HAP-1 (cell line): Measurements from ENCODE around the gene LDHB.

Experiments used
- DNase-seq, 2 experiments: peaks; one replicate each; pipeline ENCODE4 v3.0.0-alpha.2; 2016 to 2020; ENCODE audit warnings: low spot score in 2 of 2
- H3K27me3 ChIP-seq: fragments of 250-450 bp; sonication (Bioruptor Pico); 2 replicates; pipeline ENCODE4 v1.5.1; 2020; ENCODE audit warnings: low read depth, mild to moderate bottlenecking, moderate library complexity
- H3K36me3 ChIP-seq: fragments of 250-450 bp; sonication (Bioruptor Pico); replicated peaks from 2 replicates; pipeline ENCODE4 v1.5.1; 2020; ENCODE audit warnings: mild to moderate bottlenecking
- H3K4me1 ChIP-seq: fragments of 250-450 bp; sonication (Bioruptor Pico); 2 replicates; pipeline ENCODE4 v1.5.1; 2020; ENCODE audit warnings: mild to moderate bottlenecking
- H3K4me3 ChIP-seq: fragments of 250-450 bp; sonication (Bioruptor Pico); 2 replicates; pipeline ENCODE4 v1.5.1; 2020; ENCODE audit warnings: mild to moderate bottlenecking, moderate library complexity
- H3K9me3 ChIP-seq: fragments of 250-450 bp; sonication (Bioruptor Pico); 2 replicates; pipeline ENCODE4 v1.5.1; 2020; ENCODE audit warnings: mild to moderate bottlenecking, moderate library complexity
- in situ Hi-C: fragments of 300-500 bp; cut with MboI; formaldehyde crosslinking; loops from 3 replicates; pipeline ENCODE4 v1.14.3; 2020; ENCODE audit warnings: low sequenced_read_pairs, inconsistent platforms, mixed read lengths

LDHB gene

DNA sequence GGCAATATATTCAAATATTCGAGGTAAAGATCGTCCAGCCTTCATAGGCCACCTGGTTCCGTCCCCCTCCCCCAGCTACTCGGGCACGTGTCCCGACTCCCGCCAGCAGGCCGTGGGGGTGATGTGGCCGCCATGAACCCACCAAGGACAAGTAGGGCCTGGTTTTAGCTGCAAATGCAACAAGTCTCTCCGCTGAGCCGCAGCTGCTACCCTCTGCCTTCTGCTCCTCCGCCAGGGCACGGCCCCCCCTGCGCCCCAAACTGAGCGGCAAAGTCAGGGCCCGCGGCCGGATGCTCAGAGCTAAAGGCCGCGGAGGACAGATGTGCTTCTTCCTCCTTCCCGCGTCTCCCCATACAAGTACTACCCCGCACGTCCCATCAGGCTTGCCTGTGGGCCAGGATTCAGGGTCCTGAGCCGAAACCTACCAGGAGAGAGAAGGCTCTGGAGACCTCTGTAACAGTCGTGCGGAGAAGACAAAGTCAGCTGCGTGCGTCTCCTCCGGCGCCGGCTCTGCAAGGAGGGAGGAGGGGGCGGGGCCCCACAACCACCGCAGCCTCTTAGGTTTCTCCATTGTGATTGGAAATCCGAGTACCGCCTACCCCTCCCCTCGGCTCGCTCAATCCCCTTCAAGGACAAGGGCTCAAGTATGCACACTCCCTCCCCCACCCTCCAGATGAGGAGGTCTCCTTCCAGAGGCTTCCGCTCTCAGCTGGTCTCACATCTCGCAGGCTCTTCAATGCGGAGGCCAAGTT is at the start of gene LDHB:
LDHB (minus strand) TSS at position 517 of the 752 bp plus-strand sequence. CDS start 3,171 bp downstream, outside the sequence.
- peaks cover 21% of the 10 kb centered on the region for H3K4me1 ChIP-seq
- peaks cover 40% of the 10 kb centered on the region for H3K36me3 ChIP-seq
- peak within 1 kb of the TSS; percentile 80 for H3K4me3 ChIP-seq
- peak; percentile 95 to 97 for DNase-seq
- peaks cover 8% of the 10 kb centered on the region; the same call in 1 of the 2 replicates for H3K27me3 ChIP-seq
- no peaks in the 10 kb centered on the region for H3K9me3 ChIP-seq
- in situ Hi-C loops, result loop anchor here (10.0 to 25.0 kb wide), 2 partner anchors 153 to 980 kb away; partner anchors contain the start of genes ETNK1, GOLT1B and RECQL

DNA sequence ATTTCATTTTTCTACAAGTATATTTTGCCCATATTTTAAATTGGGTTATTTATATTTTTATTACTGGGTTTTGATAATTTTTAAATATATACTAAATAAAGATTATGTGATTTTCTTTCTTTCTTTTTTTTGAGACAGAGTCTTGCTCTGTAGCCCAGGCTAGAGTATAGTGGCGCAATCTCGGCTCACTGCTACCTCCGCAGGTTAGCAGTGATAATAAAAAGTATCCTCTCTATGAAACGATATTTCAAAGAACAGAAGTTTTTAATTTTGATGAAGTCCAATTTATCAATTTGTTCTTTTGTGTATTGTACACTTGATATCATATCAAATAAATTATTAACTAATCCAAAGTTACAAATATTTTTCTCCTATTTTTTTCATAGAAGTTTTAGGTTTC is 47.2 kb upstream of the LDHB start:
- H3K27me3 ChIP-seq, result peaks cover 8% of the 10 kb centered on the region
- no peak for DNase-seq
- no peaks in the 10 kb centered on the region for H3K36me3 ChIP-seq
- H3K4me3 ChIP-seq, result no peak overlapping the region
- in situ Hi-C loops, result loop anchor here (25.0 kb wide), 1 partner anchor 307 kb away; no protein-coding TSS in a partner anchor
- no peaks in the 10 kb centered on the region for H3K4me1 ChIP-seq
- no peaks in the 10 kb centered on the region for H3K9me3 ChIP-seq

DNA sequence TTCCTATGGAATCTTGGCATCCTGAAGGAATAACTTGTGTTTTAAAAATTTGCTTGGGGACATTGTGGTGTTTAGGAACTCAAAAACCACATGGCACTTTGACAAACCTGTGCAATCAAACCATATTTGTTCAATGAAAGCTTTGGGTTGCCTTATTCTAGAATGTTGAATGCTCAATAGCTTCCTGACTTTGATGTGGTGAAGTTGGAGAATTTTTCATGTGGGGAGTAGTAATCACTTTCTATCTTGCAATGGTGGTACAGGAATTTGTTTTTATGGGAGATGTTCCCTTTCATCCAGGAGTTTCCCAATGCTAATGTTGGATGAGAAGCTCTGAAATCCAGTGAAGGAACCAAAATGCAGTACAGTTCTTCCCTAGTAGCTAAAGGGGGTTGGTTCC is 42.2 kb upstream of the LDHB start:
- no peaks in the 10 kb centered on the region for H3K9me3 ChIP-seq
- in situ Hi-C loops, result loop anchor here (25.0 kb wide), 3 partner anchors 312 to 737 kb away; no protein-coding TSS in a partner anchor
- peaks cover 9% of the 10 kb centered on the region for H3K27me3 ChIP-seq
- DNase-seq, result no peak
- no peaks in the 10 kb centered on the region for H3K36me3 ChIP-seq
- no peak overlapping the region for H3K4me3 ChIP-seq
- H3K4me1 ChIP-seq, result no peaks in the 10 kb centered on the region

- DNase-seq, result no peak
- in situ Hi-C loops, result loop anchor here (25.0 kb wide), 2 partner anchors 386 to 739 kb away; no protein-coding TSS in a partner anchor
These were observed 40.4 kb upstream of the LDHB start for GRCh38 chr12:21697904-21698630.

GRCh38 chr12:21696625-21697024 is 39.0 kb upstream of the LDHB start:
- H3K27me3 ChIP-seq, result peaks cover 9% of the 10 kb centered on the region
- no peaks in the 10 kb centered on the region for H3K9me3 ChIP-seq
- in situ Hi-C loops, result loop anchor here (25.0 kb wide), 2 partner anchors 384 to 741 kb away; no protein-coding TSS in a partner anchor
- no peak overlapping the region for H3K4me3 ChIP-seq
- no peaks in the 10 kb centered on the region for H3K4me1 ChIP-seq
- H3K36me3 ChIP-seq, result no peaks in the 10 kb centered on the region
- DNase-seq, result no peak

More at GRCh38 chr12:21697904-21698630, 40.4 kb upstream of the LDHB start:
- peaks cover 9% of the 10 kb centered on the region for H3K27me3 ChIP-seq
- H3K36me3 ChIP-seq, result no peaks in the 10 kb centered on the region
- H3K9me3 ChIP-seq, result no peaks in the 10 kb centered on the region
- H3K4me3 ChIP-seq, result no peak overlapping the region
- H3K4me1 ChIP-seq, result no peaks in the 10 kb centered on the region

DNA sequence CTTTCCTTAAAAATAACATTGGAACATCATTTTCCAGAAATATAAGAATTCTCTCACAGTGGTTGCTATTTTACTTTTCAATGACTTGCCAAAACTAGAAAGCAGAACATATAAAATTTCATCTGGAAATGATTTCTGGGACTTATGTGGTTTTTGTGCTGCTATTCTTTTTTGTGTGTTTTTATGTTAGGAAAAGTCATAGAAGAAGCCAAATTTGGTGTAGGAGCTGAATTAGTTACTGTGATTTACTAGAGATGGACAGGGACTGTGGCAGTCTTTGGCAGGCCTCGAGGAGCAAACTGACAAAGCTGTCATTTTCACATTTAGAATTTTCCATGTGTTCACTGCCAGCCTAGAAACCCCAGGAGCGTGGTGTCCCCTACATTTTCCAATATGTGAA is 38.3 kb upstream of the LDHB start:
- Histone ChIP-seq H3K27me3 (peaks cover 7% of the 10 kb centered on the region), H3K9me3 (no peaks in the 10 kb centered on the region), H3K4me1 (no peaks in the 10 kb centered on the region), H3K36me3 (no peaks in the 10 kb centered on the region), H3K4me3 (no peak overlapping the region)
- DNase-seq, result no peak
- in situ Hi-C loops, result loop anchor here (25.0 kb wide), 2 partner anchors 384 to 741 kb away; no protein-coding TSS in a partner anchor

- peaks cover 4% of the 10 kb centered on the region for H3K27me3 ChIP-seq
- no peaks in the 10 kb centered on the region for H3K36me3 ChIP-seq
- no peaks in the 10 kb centered on the region for H3K9me3 ChIP-seq
- no peaks in the 10 kb centered on the region for H3K4me1 ChIP-seq
- H3K4me3 ChIP-seq, result no peak overlapping the region
- DNase-seq, result no peak
- in situ Hi-C loops, result loop anchor here (25.0 kb wide), 2 partner anchors 382 to 743 kb away; no protein-coding TSS in a partner anchor
These were observed 37.0 kb upstream of the LDHB start for GRCh38 chr12:21694660-21695059.

- no peaks in the 10 kb centered on the region for H3K9me3 ChIP-seq
- H3K4me3 ChIP-seq, result no peak overlapping the region
- H3K27me3 ChIP-seq, result no peaks in the 10 kb centered on the region
- H3K36me3 ChIP-seq, result no peaks in the 10 kb centered on the region
- DNase-seq, result no peak
- in situ Hi-C loops, result loop anchor here (25.0 kb wide), 2 partner anchors 379 to 746 kb away; no protein-coding TSS in a partner anchor
- H3K4me1 ChIP-seq, result no peaks in the 10 kb centered on the region
These were observed 33.9 kb upstream of the LDHB start for GRCh38 chr12:21691515-21691914.

DNA sequence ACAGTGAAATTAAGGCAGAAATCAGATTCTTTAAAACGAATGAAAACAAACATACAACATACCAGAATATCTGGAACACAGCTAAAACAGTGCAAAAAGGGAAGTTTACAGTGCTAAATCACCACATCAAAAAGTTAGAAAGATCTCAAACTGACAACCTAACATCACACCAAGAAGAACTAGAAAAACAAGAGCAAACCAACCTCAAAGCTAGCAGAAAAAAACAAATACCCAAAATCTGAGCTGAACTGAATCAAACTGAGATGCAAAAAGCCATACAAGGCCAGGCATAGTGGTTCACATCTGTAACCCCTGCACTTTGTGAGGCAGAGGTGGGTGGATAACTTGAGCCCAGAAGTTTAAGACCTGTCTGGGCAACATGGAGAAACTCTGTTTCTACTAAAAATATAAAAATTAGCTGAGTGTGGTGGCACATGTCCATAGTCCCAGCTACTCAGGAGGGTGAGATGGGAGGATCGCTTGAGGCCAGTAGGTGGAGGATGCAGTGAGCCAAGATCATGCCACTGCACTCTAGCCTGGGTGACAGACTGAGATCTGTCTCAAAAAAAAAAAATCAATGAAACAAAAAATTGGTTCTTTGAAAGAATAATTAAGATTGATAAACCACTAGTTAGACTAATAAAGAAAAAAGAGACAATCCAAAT is 33.2 kb upstream of the LDHB start:
- H3K27me3 ChIP-seq, result no peaks in the 10 kb centered on the region
- in situ Hi-C loops, result loop anchor here (25.0 kb wide), 2 partner anchors 379 to 746 kb away; no protein-coding TSS in a partner anchor
- no peaks in the 10 kb centered on the region for H3K36me3 ChIP-seq
- no peak for DNase-seq
- H3K4me1 ChIP-seq, result no peaks in the 10 kb centered on the region
- no peak overlapping the region for H3K4me3 ChIP-seq
- no peaks in the 10 kb centered on the region for H3K9me3 ChIP-seq

- no peaks in the 10 kb centered on the region for H3K9me3 ChIP-seq
- H3K36me3 ChIP-seq, result no peaks in the 10 kb centered on the region
- no peaks in the 10 kb centered on the region for H3K4me1 ChIP-seq
- no peak for DNase-seq
- 0 out of 2 replicates have a peak, but pooled peaks cover 7% of the 10 kb centered on the region for H3K27me3 ChIP-seq
- in situ Hi-C loops, result loop anchor here (25.0 kb wide), 2 partner anchors 371 to 754 kb away; no protein-coding TSS in a partner anchor
- no peak overlapping the region for H3K4me3 ChIP-seq
These were observed 25.5 kb upstream of the LDHB start for GRCh38 chr12:21683115-21683514.

GRCh38 chr12:21678959-21679358 is 21.3 kb upstream of the LDHB start:
- no peak for DNase-seq
- Histone ChIP-seq H3K27me3 (peaks cover 14% of the 10 kb centered on the region; the same call in 1 of the 2 replicates), H3K4me3 (no peak overlapping the region), H3K9me3 (no peaks in the 10 kb centered on the region), H3K4me1 (no peaks in the 10 kb centered on the region), H3K36me3 (no peaks in the 10 kb centered on the region)
- in situ Hi-C loops, result loop anchor here (25.0 kb wide), 2 partner anchors 367 to 758 kb away; no protein-coding TSS in a partner anchor

DNA sequence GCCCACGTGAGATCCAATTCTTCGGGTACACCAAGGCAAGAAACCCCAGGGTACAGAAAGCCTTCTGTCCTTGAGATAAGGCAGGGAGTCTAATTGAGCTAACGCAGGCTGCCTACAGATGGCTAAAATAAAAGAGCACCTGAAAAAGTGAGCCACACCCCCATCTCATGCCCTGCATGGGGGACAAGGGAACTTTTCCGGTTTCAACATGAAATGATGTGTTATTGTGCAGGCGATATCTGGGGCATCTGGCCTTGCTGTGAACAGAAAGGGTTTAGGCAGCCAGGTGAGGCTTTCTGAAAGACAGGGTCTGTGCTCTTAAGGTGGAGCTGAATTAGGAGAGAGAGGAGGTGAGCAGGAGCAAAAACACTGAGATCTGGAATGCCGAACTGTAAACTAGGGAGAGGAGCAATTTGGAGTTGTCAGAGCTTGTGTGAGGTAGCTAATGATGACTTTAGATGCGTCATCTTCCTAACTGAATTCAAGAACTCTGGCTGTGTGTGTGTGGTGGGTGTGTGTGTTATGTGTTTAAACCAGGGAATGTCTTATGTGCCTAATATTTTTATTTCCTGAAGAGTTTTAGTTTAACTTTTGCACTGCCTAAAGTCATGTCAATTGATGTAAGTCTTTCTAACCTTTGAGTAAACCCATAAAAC is 20.1 kb upstream of the LDHB start:
- no peaks in the 10 kb centered on the region for H3K36me3 ChIP-seq
- peaks cover 14% of the 10 kb centered on the region; the same call in 1 of the 2 replicates for H3K27me3 ChIP-seq
- no peaks in the 10 kb centered on the region for H3K4me1 ChIP-seq
- DNase-seq, result no peak
- in situ Hi-C loops, result loop anchor here (25.0 kb wide), 2 partner anchors 365 to 760 kb away; no protein-coding TSS in a partner anchor
- no peaks in the 10 kb centered on the region for H3K9me3 ChIP-seq
- H3K4me3 ChIP-seq, result no peak overlapping the region
